Left ventricle myocardium superior (tissue), 1 donor: ENCODE measurements around the gene PTPMT1. TPM values are rescaled to one million over a fixed set of nuclear protein-coding genes. Genes with fewer than 3 reads are reported as not detected.

Experiments
- ATAC-seq: fragments of 200-7000 bp; cut with Tn5 transposase; one replicate; pipeline ENCODE4 v1.9.1; 2020; ENCODE audit warnings: mild to moderate bottlenecking, moderate library complexity
- DNase-seq: peaks from one replicate; pipeline ENCODE4 v3.0.0-alpha.2; 2020
- intact Hi-C: fragments of 100-400 bp; cut with micrococcal nuclease; formaldehyde crosslinking; loops from one replicate; pipeline ENCODE4 v1.11.0; 2022
- total RNA-seq: library from RNA; stranded (reverse); fragmentation: NEBNext Ultra II Directional; extraction: Animal tissue kit (Norgen Biotek cat#: 25700); gene quantifications from one replicate; pipeline ENCODE4 v1.2.1, GENCODE V29; 2021
- donor health status: DM: no; HTN: yes; CAD: no; lungs with severe emphysema.

Gene PTPMT1
- total RNA-seq, 1 donor from 2014 or later: 14.9 TPM

GRCh38 chr11:47595029-47595428, 29.6 kb downstream of the PTPMT1 start:
- DNase-seq (peak; percentile 66), ATAC-seq (peak; percentile 94)
- intact Hi-C loops: no loop called here

DNA sequence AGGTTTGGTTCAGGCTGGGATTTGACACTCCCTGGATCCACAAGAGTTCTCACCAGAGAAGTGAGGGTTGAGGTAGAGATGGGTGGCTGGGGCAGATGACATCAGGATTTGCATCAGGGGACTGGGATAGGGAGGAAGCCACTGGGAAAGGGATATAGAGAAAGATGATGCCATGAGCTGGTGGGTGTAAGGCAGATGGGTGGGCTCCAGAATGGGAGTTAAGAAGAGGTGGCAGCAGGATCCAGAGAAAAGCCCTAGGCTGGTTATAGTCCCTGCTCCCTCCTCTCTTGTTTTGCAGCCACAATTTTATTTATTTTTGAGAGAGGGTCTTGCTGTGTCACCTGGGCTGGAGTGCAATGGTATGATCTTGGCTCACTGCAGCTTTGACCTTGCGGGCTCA, 30.6 kb downstream of the PTPMT1 start:
- intact Hi-C loops: no loop called here
- DNase-seq: no peak
- no peak for ATAC-seq

DNA sequence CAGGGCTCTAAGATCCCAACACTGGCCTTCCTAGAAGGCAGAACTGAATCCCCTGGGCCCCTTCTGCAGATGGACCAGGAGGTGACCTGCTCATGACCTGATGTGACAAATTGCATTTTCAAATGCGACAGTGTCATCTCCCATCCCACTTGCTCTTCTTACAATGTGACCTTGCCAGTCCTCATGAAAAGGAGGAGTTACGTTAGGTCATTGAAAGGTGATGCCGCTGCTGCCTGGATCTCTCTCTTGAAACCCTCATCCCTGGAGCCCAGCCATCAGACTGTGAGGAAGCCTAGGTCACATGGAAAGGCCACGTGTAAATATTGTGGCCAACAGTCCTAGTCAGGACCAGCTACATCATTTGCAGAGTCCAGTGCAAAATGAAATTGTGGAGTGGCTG, 34.5 kb downstream of the PTPMT1 start:
- intact Hi-C loops: no loop called here
- DNase-seq (no peak), ATAC-seq (no peak)

DNA sequence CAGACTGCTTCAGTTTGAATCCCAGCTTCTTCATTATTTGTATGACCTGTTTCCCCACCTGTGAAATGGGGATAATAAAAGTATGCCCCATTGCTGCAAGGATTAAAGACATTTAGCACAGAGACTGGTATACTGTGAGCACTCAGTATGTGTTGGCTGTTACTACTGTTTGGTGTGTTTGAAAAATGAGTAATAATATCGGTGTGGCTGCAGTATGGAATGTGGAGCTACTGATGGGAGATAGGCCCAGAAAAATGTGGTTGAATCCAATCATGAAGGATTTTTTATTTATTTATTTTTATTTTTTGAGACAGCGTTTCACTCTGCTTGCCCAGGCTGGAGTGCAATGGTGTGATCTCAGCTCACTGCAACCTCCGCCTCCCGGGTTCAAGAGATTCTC, 37.9 kb downstream of the PTPMT1 start:
- intact Hi-C loops: no loop called here
- DNase-seq (no peak), ATAC-seq (no peak)

DNA sequence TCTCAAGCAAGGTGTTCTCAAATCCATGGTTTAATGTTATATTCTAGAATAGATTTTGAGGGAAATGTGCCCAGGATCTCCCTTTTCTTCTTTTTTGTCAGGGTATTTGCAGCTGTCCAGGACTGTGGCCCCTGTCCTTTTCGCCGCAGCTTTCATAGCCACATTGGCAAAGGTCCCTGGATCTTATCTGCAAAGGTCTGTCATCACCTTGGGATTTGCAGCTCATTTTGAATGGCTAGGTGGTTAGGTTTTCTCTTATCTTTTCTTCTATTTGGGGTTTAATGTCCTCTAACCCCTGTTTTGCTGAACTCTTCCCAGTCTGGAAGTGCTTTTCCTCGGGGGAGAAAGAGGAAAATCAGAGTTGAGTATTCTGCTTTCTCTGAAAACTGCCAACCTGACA, 40.5 kb downstream of the PTPMT1 start:
- DNase-seq: no peak
- ATAC-seq: peak; percentile 46
- intact Hi-C loops: no loop called here

- intact Hi-C loops: no loop called here
- ATAC-seq: peak; percentile 86
- peak; percentile 51 for DNase-seq
Observed at GRCh38 chr11:47606731-47607130, 41.3 kb downstream of the PTPMT1 start.

DNA sequence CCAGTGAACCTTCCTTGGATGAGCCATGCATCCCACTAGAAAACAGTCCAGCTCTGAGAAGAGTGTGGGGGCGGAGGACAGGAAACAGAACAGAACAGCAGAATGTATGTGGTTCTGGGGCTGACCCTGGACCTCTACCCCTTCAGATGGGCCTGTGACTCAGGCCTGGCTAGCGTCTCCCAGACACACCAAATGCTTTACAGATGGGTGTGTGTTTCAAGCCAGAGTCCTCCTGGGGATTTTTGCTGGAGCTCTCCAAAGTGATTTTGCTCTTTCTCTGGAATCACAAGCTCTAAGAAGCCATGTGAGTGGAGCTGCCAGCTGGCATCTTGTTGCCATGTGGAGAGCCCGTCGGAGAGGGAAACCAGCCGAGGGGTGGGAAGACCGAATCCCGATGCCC, 42.0 kb downstream of the PTPMT1 start:
- ATAC-seq (peak; percentile 59), DNase-seq (peak; percentile 62)
- intact Hi-C loops: no loop called here

DNA sequence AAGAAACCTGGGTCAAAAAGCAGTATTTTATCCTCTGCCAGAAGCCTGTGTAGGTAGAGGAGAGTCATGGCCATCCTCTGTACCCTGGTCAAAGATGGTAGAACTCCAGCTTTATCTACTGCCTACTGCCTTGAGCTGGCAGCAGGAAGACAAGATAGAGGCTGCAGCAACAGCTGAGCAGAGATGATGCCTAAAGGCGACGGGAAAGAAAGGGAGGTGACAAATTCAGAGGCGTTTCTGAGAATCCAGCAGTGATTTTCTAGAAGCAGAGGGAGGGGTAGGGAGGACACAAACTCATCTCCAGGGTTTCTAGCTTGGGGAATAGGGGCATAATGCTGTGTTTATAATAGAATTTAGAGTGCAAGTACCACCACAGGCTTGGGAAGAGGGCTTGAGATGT, 44.3 kb downstream of the PTPMT1 start:
- DNase-seq: no peak
- intact Hi-C loops: no loop called here
- no peak for ATAC-seq

DNA sequence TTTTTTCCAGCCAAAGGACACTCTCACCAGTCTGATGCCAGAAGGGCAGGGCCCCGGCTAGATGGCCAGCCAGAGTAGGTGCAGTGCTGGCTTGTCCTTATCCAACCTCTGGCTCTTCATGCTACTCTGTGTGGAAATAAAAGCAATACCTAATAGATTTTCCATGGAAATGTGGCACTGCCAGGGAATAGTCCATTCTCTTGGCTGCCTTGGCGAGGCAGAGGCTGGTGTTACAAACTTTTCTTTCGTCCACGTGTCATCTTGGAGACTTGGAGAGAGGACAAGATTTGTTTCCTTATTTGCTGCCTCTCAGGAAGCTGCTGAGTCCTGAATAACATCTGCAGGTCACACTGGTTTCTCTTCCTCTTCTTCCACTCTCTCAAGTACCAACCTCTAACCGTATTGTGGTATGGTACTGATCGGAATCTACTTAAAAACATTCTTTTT, 46.0 kb downstream of the PTPMT1 start:
- ATAC-seq: peak; percentile 52
- intact Hi-C loops: no loop called here
- DNase-seq: peak; percentile 49

GRCh38 chr11:47615249-47615648, 49.9 kb downstream of the PTPMT1 start:
- ATAC-seq: no peak
- no peak for DNase-seq
- intact Hi-C loops: no loop called here

DNA sequence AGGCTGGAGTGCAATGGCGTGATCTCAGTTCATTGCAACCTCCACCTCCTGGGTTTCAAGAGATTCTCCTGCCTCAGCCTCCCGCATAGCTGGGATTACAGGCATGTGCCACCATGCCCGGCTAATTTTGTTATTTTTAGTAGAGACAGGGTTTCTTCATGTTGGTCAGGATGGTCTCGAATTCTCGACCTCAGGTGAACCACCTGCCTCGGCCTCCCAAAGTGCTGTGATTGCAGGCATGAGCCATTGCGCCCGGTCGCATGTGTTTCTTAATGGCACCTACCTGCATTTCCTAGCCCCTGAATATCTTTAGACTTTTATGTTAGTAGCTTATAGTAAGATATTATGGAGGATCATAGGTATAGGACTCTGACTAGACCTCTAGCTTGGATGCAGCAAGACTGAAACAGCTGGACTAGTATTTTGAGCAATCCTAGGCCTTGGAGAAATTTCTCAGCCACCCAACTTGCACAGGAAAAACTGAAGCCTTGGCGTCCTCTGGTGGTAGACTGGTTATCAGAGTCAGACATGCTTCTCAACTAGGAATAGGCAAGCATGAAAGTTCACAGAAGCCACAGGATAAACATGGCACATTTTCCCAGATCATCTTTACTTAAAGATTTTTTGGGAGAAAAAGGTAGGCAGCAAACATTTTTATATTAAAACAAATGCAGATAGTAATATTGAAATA, 51.5 kb downstream of the PTPMT1 start:
- no peak for DNase-seq
- peak; percentile 83 for ATAC-seq
- intact Hi-C loops: no loop called here

GRCh38 chr11:47617417-47617809, 52.0 kb downstream of the PTPMT1 start:
- no peak for ATAC-seq
- intact Hi-C loops: no loop called here
- no peak for DNase-seq

GRCh38 chr11:47620836-47621378, 55.5 kb downstream of the PTPMT1 start:
- DNase-seq: no peak

More at GRCh38 chr11:47620836-47621378, 55.5 kb downstream of the PTPMT1 start:
- intact Hi-C loops: no loop called here
- ATAC-seq: no peak

Other genes with a start within 250 kb of the PTPMT1 start
- 2,596 TPM for gene MYBPC3, start 212.9 kb upstream of the PTPMT1 start, total RNA-seq
- 11.2 TPM for gene SPI1, start 187.1 kb upstream of the PTPMT1 start, total RNA-seq
- gene SLC39A13, start 157.0 kb upstream of the PTPMT1 start, total RNA-seq: 39.5 TPM
- 180 TPM for gene PSMC3, start 139.2 kb upstream of the PTPMT1 start, total RNA-seq
- 6.3 TPM for gene RAPSN, start 116.5 kb upstream of the PTPMT1 start, total RNA-seq
- 97.3 TPM for gene CELF1, start 12.5 kb upstream of the PTPMT1 start, total RNA-seq
- gene KBTBD4, start 13.4 kb downstream of the PTPMT1 start, total RNA-seq: 13.2 TPM
- 319 TPM for gene NDUFS3, start 13.5 kb downstream of the PTPMT1 start, total RNA-seq
- gene FAM180B, start 21.1 kb downstream of the PTPMT1 start, total RNA-seq: not detected
- not detected for gene C1QTNF4, start 28.8 kb downstream of the PTPMT1 start, total RNA-seq
- 107 TPM for gene MTCH2, start 77.0 kb downstream of the PTPMT1 start, total RNA-seq
- 0.25 TPM for gene AGBL2, start 149.8 kb downstream of the PTPMT1 start, total RNA-seq
- 48.7 TPM for gene FNBP4, start 201.7 kb downstream of the PTPMT1 start, total RNA-seq